Epidermal melanocyte (primary cell): ENCODE data around the gene ZNF816.
"Not testable (repeated sequence)": the region's sequence is repeated elsewhere in the genome, so short reads cannot be mapped to it uniquely, and the experiment has no call there.

Source experiments
- DNase-seq: peaks from one replicate; pipeline ENCODE4 v3.0.0; 2011; ENCODE audit warnings: low spot score; ENCODE audit not compliant: insufficient read length

ZNF816 gene

GRCh38 chr19:52961981-52962380 is 700 bp downstream of the ZNF816 start:
- no peak for DNase-seq

- DNase-seq, result no peak
Measured at GRCh38 chr19:52959613-52960295, 2.9 kb downstream of the ZNF816 start.

GRCh38 chr19:52957591-52957990 is 5.1 kb downstream of the ZNF816 start:
- DNase-seq, result no peak

GRCh38 chr19:52956917-52957316 is 5.8 kb downstream of the ZNF816 start:
- DNase-seq, result no peak

- DNase-seq, result no peak
Measured at GRCh38 chr19:52949422-52949821, 13.3 kb downstream of the ZNF816 start.

- no peak for DNase-seq
Measured at GRCh38 chr19:52948025-52948770, 14.5 kb downstream of the ZNF816 start.

GRCh38 chr19:52946322-52947310 is 16.1 kb downstream of the ZNF816 start:
- DNase-seq, result no peak

- no peak for DNase-seq
Measured at GRCh38 chr19:52945652-52946321, 16.9 kb downstream of the ZNF816 start.

GRCh38 chr19:52944703-52945493 is 17.8 kb downstream of the ZNF816 start:
- DNase-seq, result not testable (repeated sequence)

GRCh38 chr19:52943884-52944643 is 18.6 kb downstream of the ZNF816 start:
- DNase-seq, result no peak

- DNase-seq, result no peak
Measured at GRCh38 chr19:52943134-52943883, 19.4 kb downstream of the ZNF816 start.

GRCh38 chr19:52942386-52943133 is 20.1 kb downstream of the ZNF816 start:
- peak; percentile 64 for DNase-seq

GRCh38 chr19:52941941-52942385 is 20.7 kb downstream of the ZNF816 start:
- DNase-seq, result no peak

- not testable (repeated sequence) for DNase-seq
Measured at GRCh38 chr19:52941523-52941922, 21.2 kb downstream of the ZNF816 start.

- not testable (repeated sequence) for DNase-seq
Measured at GRCh38 chr19:52940905-52941304, 21.8 kb downstream of the ZNF816 start.

GRCh38 chr19:52938761-52939160 is 23.9 kb downstream of the ZNF816 start:
- DNase-seq, result no peak

GRCh38 chr19:52936954-52937325 is 25.7 kb downstream of the ZNF816 start:
- no peak for DNase-seq
